GM21786 (cell line): ENCODE data around the gene MMP27.
"Not testable (repeated sequence)": the region's sequence is repeated elsewhere in the genome, so short reads cannot be mapped to it uniquely, and the experiment has no call there.

ENCODE experiments used
- ATAC-seq: cut with Tn5 transposase; IDR thresholded peaks from one replicate; pipeline ENCODE4 v1.9.1; 2021; ENCODE audit not compliant: unreplicated experiment

Gene MMP27, protein sequence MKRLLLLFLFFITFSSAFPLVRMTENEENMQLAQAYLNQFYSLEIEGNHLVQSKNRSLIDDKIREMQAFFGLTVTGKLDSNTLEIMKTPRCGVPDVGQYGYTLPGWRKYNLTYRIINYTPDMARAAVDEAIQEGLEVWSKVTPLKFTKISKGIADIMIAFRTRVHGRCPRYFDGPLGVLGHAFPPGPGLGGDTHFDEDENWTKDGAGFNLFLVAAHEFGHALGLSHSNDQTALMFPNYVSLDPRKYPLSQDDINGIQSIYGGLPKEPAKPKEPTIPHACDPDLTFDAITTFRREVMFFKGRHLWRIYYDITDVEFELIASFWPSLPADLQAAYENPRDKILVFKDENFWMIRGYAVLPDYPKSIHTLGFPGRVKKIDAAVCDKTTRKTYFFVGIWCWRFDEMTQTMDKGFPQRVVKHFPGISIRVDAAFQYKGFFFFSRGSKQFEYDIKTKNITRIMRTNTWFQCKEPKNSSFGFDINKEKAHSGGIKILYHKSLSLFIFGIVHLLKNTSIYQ

DNA sequence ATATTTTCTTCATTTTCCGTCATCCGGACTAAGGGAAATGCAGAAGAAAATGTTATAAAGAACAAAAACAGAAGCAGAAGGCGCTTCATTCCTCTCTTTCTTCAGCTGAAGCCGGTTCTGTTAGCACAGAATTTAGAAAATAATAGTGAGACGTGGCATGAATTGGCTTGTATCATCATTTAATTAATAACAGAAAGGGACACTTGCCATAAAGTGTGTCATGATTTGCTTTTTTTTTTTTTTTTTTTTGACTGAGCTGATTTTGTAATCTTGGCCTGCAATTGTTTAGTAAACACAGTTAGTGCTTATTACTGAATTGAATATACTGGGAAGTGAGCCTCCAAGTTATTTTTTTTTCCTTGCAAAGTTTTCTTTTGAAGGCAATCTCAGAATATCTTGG, at the start of gene MMP27:
MMP27 (minus strand) TSS at position 144 of the 400 bp plus-strand sequence; CDS start at position 89, 55 bp downstream.
- ATAC-seq, result no peak

GRCh38 chr11:102753267-102753666, 47.7 kb upstream of the MMP27 start:
- no peak for ATAC-seq

DNA sequence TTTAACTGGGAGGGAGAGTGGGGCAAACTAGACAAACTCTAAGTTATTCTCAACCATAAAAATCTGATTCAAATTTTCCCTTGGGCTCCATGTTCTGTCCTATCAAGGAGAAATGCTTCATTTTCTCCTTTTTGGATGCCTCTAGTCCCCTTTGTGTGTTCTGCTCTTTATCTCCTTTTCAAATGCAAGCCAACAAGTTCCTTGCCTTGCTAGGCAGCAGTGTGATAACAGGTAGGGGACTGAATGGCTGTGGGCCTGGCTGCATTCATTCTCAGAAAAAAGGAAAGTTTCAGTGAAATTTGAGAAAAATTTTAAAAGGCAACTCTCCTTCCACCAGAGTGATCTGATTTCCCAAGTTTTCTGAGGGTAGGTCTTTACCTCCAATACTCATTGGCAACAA, 46.1 kb upstream of the MMP27 start:
- ATAC-seq, result no peak

- ATAC-seq, result no peak
Observed at GRCh38 chr11:102749101-102749722, 43.6 kb upstream of the MMP27 start.

- not testable (repeated sequence) for ATAC-seq
Observed at GRCh38 chr11:102746746-102747578, 41.4 kb upstream of the MMP27 start.

- no peak for ATAC-seq
Observed at GRCh38 chr11:102734650-102735049, 29.1 kb upstream of the MMP27 start.

GRCh38 chr11:102733232-102733875, 27.8 kb upstream of the MMP27 start:
- ATAC-seq, result peak; percentile 93

DNA sequence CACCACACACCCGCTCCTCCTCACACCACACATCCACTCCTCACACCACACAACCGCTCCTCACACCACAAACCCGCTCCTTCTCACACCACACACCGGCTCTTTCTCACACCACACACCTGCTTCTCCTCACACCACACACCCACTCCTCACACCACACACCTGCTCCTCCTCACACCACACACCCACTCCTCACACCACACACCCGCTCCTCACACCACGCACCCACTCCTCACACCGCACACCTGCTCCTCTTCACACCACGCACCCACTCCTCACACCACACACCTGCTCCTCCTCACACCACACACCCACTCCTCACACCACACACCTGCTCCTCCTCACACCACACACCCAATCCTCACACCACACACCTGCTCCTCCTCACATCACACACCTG, 25.4 kb upstream of the MMP27 start:
- not testable (repeated sequence) for ATAC-seq

DNA sequence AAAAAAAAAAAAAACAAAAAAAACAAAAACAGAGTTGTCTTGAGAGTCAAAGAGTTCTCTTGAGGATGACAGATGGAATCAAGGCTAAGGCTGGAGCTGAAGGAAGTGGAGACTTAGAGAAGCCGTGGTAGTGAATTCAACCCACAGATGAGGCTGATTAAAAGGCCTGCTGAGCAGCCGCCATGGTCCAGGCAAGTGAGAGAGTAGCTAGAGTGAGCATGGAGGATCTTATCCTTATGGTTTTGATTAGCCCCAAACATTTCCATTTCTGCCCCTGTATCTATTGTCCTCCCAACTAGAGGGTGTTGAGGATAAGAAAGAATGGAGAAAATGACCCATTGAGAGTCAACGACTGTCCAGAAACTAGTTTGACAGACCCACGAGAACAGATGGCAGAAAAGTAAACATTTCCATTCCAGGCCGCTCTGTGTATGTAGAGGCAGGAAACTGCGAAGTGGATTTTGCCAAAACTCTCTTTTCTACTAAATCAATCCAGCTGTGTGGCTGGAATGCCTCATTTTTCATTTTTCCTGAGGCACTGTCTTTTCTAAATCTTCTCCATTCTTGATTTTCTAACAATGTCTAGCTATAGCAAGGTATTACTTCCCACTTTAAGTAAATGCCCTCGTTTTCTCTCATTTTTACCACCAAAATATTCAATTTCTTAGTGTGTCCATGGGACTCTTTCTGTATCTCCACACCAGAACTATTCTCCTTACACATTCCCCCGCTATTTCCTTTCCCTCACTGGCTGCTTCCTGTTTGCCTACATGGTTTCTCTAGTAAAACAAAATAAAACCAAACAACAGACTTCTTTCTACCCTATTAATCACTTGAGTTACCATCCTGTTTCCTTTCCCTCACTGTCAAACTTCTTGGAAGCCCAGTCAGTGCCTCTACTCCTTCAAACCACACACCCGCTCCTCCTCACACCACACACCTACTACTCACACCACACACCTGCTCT, 24.6 kb upstream of the MMP27 start:
- no peak for ATAC-seq

GRCh38 chr11:102727890-102728289, 22.3 kb upstream of the MMP27 start:
- ATAC-seq, result no peak

DNA sequence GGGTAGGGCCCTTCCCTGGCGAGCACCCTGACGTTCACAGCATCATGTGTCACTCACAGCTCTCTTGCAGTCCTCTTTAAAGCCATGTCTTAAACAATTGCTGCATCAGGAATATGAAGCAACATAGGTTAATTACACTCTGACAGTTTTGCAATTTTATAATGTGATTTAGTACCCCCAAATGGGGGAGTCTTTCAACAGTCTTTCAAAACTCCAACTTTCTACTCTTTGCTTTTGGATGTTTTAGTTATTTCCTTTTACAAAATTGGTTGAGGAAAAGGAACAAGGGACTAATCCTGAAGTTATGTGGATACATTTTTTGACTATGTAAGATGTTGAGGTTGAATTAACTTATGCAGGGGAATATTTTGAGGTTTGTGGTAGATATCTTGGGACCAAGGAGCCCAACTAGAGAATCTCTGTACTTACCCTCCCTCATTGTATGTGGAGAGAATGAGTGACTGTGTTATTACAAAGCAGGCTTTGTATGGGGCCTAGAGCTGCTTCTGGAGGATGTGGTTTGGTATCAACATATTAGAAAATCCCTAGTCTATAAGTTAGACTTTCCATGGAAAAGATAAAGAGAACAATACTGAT, 19.4 kb upstream of the MMP27 start, which contains the start of gene MMP8:
MMP8 (minus strand) TSS at position 51 of the 597 bp plus-strand sequence. CDS start 99 bp downstream, outside the sequence.
- ATAC-seq, result no peak

DNA sequence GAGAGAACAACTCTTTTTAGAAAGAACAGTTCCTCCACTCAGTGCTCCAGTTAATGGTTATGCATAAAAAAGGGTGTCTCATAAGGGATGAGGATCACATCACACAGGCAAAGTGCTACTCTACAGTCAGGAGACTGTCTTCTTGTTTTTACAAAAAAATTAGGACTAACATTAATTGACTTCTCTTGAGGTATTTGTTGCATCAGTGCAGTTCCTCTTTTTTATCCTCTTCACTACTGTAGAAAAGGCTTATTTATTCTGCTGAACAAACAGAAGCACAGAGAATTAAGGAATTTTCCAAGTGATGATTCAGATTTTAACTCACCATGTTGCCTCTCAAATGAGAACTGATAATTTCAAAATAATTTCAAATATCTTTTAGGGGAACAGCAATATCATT, 17.3 kb upstream of the MMP27 start:
- ATAC-seq, result no peak

DNA sequence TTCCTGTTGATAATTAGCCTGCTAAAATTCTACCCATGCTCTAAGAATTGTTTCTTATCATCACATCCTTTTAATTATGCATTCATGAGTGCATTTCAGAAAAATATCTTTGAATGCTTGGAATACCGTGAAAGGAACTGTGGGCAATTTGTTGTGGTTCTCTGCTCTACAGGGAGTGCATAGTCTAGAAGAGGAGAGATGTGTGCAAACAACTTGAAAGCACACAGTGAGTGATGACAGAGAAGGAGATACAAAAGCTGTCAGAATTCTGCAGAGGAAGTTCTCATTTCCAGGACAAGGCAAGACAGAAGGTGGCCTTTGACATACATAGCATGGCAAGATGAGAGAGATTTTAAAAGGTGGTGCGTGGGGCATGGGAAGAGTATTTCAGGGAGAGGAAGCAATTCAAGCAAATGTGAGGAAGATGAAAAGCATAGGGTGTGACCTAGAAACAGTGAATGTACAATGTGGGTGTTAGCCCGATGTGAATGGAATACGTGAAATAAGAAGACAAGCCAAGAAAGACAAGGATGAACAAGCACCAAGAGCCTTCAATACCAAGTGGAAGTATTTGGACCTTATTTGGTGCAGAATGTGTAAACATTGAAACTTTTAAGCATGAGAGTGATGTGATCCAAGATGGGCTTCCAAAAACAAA, 14.2 kb upstream of the MMP27 start:
- ATAC-seq, result no peak

- ATAC-seq, result no peak
Observed at GRCh38 chr11:102717280-102717679, 11.7 kb upstream of the MMP27 start.

DNA sequence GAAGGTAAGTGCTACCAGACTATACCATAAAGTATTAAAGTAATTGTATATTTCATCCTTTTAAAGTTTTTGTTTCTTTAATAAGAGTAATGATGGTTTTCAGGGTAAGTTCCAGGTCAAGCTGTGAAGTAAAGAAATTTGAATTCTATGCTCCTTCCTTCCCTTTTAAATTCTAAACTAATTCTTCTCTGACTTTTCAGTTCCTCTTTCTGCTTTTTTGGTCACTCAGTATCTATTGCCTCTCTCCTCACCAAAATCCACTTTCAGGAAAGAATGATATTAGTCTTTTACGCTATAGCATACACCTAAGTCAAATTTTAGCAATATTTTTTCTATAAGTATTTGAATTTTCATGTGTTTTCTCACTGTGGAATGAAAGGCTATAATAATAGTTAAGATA, 11.0 kb upstream of the MMP27 start:
- ATAC-seq, result peak; percentile 69

DNA sequence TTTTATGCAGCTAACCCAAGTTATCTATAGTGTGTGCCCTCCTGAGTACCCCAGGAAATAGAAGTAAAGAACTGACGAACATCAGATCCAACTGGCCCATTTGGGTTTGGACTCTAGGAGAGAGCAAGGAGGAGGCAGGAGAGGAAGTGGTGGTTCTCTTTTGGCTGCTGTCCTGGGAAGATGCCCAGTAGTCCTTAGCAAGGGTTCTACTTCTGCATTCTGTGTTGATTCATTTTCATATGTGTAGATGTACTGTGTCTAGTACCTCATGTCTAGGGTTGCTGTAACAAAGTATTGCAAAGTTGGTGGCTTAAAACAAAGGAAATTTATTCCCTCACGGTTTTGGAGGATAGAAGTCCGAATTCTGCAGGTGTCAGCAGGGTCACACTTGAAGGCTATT, 6.6 kb upstream of the MMP27 start:
- ATAC-seq, result no peak

DNA sequence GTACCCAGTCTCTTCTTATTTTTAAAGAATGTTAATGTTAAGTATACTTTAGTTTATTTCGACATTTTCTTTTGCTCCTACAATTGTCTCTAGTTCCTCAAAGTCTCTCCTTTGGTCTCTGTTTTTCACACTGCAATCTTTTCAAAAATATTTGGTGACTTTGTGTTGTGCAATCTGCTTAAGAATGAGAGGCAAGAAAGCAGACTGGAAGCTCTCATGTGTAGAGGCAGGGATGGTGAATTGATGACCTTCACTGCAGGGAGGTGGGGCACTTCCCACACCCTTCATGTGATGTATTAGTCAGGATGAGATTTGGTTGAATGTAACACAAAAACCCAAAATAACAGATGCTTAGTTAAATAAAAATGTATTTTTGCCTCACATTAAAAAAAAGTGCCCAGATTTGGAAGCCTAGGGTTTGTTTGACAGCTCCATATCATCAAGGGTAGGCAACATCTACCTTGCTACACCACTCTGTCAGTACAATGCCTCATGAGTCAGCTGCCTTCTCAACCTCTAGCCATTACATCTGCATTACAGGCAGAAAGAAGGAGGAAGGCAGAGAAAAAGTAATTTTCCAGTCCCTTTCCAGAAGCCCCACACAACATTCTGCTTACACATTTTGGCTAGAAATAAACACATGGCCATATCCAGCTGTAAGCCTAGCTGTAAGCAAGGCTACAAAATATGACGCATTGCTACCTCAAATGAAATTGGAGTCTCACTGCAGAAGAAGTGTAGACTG, 3.8 kb upstream of the MMP27 start:
- ATAC-seq, result no peak

GRCh38 chr11:102708654-102709053, 3.1 kb upstream of the MMP27 start:
- ATAC-seq, result no peak
